GM12892 (cell line): ENCODE results near the gene PAX5.

Experiments
- POLR2A ChIP-seq: IDR thresholded peaks from 2 replicates; pipeline ENCODE4 v1.6.1; 2011; ENCODE audit warnings: low read depth, low read length, control low read depth
- POLR2AphosphoS5 ChIP-seq: IDR thresholded peaks from 2 replicates; pipeline ENCODE4 v1.6.1; 2011; ENCODE audit warnings: low read depth, low read length, control low read depth
- TAF1 ChIP-seq: IDR thresholded peaks from 2 replicates; pipeline ENCODE4 v1.6.1; 2011; ENCODE audit warnings: low read depth, mild to moderate bottlenecking, control low read depth, low read length, borderline replicate concordance

GRCh38 chr9:37031081-37031480 is 3.0 kb downstream of the PAX5 start:
- no peak for TF ChIP-seq POLR2AphosphoS5
- no peak for TF ChIP-seq POLR2A
- TF ChIP-seq TAF1 = no peak
